Stimulated activated CD8-positive, alpha-beta memory T cell treated with anti-CD3 and anti-CD28 coated beads, Interleukin-7, amount 100 ng/mL, for 4 hours (primary cell): ENCODE data around the gene THTPA.

ENCODE experiments used
- DNase-seq, 2 donors: peaks; one replicate each; pipeline ENCODE4 v3.0.0-alpha.2; 2020; ENCODE audit warnings: low read depth in 2 of 2

THTPA gene

GRCh38 chr14:23555882-23556699 is at the start of gene THTPA:
Gene THTPA, plus strand, starts transcription at chr14:23556271. Its CDS starts 487 bp downstream, at chr14:23556758.
- DNase-seq: peak; percentile 89

- DNase-seq: no peak
Measured at GRCh38 chr14:23512156-23512555, 43.9 kb upstream of the THTPA start.

GRCh38 chr14:23513005-23513817 is 42.9 kb upstream of the THTPA start:
- no peak for DNase-seq

- no peak for DNase-seq
Measured at GRCh38 chr14:23513818-23514643, 42.0 kb upstream of the THTPA start.

GRCh38 chr14:23514644-23514957 is 41.5 kb upstream of the THTPA start:
- no peak for DNase-seq

- no peak for DNase-seq
Measured at GRCh38 chr14:23517650-23518326, 38.3 kb upstream of the THTPA start.

- DNase-seq: no peak
Measured at GRCh38 chr14:23518709-23519108, 37.4 kb upstream of the THTPA start.

- no peak for DNase-seq
Measured at GRCh38 chr14:23520899-23521533, 35.1 kb upstream of the THTPA start.

- DNase-seq: no peak
Measured at GRCh38 chr14:23521785-23522640, 34.1 kb upstream of the THTPA start.

GRCh38 chr14:23522643-23523198 is 33.4 kb upstream of the THTPA start:
- no peak for DNase-seq

- no peak for DNase-seq
Measured at GRCh38 chr14:23523229-23524016, 32.6 kb upstream of the THTPA start.

GRCh38 chr14:23524954-23525353 is 31.1 kb upstream of the THTPA start:
- no peak for DNase-seq

- no peak for DNase-seq
Measured at GRCh38 chr14:23525611-23526010, 30.5 kb upstream of the THTPA start.

- no peak for DNase-seq
Measured at GRCh38 chr14:23528555-23528954, 27.5 kb upstream of the THTPA start.

GRCh38 chr14:23529016-23529415 is 27.1 kb upstream of the THTPA start:
- DNase-seq: no peak

- DNase-seq: no peak
Measured at GRCh38 chr14:23530375-23531055, 25.6 kb upstream of the THTPA start.

- DNase-seq: no peak
Measured at GRCh38 chr14:23531391-23531790, 24.7 kb upstream of the THTPA start.

GRCh38 chr14:23532658-23533057 is 23.4 kb upstream of the THTPA start:
- no peak for DNase-seq
